IPS DF 4.7 (cell line): ENCODE measurements around the gene CDK5RAP1.

ENCODE experiments used
- DNase-seq: peaks from one replicate; pipeline ENCODE4 v3.0.0-alpha.2; 2013; ENCODE audit warnings: low spot score; ENCODE audit errors: extremely low read depth

Gene CDK5RAP1

DNA sequence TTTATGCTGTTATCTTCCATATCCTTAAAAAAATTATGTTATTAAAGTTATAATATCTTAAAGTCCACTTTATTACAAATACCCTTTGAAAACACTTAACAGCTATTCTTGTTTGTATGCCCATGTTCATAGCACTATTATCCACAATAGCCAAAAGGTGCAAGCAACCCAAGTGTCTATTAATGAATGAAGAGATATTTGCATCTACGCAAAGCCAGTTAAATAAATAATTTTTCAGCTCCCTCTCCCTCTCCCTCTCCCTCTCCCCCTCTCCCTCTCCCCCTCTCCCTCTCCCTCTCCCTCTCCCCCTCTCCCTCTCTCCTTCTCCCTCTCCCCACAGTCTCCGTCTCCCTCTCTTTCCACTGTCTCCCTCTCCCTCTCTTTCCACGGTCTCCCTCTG, 13.1 kb downstream of the CDK5RAP1 start:
- DNase-seq: no peak

DNA sequence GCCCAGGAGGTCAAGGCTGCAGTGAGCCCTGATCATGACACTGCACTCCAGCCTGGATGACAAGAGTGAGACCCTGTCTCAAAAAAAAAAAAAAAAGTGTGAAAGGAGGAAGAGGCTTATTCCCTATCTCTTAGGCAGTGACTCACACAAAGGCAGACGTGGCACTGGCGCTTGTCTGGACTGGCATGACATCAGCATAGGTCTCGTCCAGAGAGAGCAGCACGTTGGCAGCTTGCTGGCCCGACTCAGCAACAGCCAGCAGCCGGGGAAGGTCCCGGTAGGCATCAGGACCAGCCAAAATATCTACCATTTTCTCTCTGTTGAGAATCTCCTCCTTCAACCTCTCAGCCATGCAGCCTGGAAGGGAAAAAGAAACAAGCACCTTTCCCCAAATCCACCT, 14.1 kb downstream of the CDK5RAP1 start:
- DNase-seq: no peak

DNA sequence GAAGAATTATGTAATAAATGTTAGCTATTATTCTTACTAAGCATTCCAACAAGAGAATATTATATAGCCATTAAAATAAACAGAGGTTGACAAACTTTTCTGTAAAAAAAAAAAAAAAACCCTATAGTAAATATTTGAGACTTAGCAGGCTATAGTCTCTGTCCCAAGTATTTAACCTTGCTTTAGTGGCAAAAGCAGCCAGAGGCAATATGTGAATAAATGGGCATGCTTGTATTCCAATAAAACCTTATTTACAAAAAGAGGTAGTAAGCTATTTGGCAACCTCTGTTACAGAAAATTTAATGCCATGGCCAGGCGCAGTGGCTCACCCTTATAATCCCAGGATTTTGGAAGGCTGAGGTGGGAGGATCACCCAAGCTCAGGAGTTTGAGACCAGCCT, 14.6 kb downstream of the CDK5RAP1 start:
- no peak for DNase-seq

DNA sequence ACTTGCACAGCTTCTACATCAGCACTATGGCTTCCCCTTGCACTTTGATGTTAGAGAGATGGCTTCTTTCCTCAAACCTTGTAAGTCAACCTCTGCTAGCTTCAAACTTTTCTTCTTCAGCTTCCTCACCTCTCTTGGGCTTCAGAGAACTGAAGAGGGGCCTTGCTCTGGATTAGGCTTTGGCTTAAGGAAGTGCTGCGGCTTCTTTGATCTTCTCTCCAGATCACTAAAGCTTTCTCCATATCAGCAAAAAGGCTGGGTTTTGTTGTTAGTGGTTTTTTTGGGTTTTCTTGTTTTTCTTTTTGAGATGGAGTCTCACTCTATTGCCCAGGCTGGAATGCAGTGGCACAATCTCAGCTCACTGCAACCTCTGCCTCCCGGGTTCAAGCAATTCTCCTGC, 24.0 kb downstream of the CDK5RAP1 start:
- DNase-seq: no peak

DNA sequence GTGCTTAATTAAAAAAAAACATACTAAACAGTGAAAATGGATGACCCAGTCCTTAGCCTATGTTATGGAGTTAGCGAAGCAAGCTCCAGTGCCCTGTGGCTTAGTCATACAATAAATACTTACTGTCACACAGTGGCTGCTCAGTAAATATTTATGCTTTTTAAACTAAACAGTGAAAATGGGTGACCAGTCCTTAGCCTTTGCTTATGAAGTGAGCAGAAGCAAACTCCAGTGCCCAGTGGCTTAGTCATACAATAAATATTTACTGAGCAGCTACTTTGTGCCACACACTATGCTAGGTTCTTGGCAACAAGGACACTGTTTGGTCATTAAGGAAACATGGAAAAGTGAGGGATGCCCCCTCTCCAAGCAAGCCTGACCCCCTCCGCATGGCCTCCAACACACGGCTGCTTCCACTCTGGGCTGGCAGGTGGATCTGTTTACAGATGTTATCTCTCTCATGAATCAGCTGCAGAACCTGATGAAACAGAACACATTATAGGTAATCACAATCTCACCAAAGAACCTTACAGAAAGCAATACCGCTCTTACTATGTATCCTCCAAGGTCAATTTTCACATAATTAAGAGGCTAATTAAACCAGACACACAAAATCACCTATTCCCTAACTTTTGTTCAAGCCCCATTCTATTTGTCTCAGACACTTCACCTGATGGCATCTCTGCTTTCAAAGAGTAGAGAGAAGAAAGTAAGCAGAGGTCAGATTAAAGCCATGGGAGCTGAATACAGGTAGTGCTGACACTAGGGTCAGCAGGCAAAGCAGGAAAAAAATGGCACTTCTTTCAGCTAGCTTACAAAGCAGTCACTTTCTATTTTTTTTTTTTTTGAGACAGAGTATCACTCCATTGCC, 27.3 kb downstream of the CDK5RAP1 start:
- no peak for DNase-seq

DNA sequence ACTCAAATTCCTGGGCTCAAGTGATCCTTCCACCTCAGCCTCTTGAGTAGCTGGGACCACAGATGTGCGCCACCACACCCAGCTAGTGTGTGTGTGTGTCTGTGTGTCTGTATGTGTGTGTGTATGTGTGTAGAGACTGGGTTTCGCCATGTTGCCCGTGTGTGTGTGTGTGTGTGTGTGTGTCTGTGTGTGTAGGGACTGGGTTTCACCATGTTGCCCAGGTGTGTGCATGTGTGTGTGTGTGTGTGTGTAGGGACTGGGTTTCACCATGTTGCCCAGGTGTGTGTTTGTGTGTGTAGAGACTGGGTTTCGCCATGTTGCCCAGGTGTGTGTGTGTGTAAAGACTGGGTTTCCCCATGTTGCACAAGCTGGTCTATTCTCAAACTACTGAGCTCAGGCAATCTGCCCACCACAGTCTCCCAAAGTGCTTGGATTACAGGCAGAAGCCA, 28.3 kb downstream of the CDK5RAP1 start:
- no peak for DNase-seq

DNA sequence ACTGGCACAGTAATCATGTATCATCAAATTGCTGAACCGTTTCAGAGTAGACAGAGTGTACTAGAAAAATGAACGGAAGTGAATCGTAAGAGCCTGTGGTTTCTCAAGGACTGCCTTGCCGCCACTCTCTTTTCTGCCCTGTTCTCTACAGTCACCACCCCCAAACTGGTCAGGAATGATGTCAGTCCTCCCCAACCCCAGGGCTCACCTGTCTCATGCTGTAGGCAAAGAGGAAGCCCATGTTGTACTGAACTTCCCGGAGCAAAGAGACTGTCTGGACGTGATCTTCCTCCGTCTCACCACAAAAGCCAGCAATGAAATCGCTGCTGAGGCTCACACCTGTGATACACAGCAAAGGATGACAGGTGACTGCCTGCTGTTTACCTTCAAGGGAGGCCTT, 31.0 kb downstream of the CDK5RAP1 start:
- no peak for DNase-seq

DNA sequence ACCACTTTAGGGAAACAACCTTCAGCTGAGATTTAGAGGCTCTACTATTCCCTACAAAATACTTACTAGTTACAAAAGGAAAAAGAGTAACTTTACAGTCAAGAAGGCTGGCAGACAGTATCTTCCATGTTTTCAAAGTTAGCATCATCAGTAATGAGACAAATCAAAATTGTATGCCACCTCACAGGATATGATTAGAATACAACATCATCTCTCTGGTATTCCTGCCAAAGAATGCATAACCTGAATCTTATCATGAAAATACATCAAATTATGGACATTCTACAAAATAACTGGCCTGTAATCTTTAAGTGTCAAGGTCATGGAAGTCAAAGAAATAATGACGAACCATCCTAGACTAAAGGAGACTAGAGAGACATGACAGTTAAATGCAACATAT, 38.4 kb downstream of the CDK5RAP1 start:
- DNase-seq: no peak

DNA sequence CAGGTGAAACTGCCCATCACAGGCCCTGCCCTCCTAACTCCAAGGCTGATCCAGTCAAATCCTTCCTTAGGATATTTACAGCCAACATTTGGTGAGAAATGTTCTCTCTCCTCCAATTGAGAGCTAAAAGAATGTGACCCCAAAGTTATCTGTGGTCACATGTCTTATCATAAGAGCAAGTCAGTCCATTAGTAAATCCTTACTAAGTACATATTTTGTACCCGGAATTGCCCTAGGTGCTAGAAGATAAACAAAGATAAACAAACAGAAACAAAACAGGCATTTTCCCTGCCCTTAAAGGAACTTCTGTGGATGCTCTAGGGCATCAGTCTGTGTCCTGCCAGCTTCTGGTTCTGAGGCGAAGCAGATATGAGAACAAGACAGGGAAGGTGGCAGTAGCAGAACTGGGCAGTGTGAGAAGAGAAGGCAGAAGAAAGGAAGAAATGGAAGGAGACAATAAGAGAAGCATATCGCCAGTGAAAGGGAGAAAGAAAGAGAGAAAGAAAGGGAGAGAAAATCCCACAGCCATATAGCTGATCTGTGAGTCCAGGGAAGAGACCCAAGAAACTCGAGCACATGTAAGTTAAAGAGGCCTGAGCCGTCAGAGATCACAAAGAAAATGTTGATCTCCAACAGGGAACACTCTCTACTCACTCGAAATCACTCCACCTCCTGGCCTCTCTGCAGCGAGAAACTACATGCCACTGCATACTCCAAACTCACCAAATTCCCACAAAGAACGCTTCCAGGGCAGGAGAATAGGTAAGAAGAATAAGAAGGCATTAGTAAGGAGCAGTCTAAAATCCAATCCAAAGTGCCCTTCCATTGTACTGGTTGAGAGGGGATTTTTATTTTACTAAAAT, 41.7 kb downstream of the CDK5RAP1 start:
- no peak for DNase-seq

DNA sequence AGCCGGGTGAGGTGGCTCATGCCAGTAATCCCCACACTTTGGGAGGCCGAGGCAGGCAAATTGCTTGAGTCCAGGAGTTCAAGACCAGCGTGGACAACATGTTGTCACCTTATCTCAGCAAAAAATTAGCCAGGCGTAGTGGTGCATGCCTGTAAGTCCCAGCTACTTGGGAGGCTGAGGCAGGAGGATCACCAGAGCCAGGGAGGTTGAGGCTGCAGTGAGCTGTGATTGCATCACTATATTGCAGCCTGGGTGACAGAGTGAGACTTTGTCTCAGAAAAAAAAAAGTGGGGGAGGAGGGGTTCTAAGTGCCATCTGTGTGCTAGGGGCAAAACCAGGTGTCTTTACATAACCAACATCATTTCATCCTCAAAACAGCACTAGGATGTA, 48.3 kb downstream of the CDK5RAP1 start:
- no peak for DNase-seq

DNA sequence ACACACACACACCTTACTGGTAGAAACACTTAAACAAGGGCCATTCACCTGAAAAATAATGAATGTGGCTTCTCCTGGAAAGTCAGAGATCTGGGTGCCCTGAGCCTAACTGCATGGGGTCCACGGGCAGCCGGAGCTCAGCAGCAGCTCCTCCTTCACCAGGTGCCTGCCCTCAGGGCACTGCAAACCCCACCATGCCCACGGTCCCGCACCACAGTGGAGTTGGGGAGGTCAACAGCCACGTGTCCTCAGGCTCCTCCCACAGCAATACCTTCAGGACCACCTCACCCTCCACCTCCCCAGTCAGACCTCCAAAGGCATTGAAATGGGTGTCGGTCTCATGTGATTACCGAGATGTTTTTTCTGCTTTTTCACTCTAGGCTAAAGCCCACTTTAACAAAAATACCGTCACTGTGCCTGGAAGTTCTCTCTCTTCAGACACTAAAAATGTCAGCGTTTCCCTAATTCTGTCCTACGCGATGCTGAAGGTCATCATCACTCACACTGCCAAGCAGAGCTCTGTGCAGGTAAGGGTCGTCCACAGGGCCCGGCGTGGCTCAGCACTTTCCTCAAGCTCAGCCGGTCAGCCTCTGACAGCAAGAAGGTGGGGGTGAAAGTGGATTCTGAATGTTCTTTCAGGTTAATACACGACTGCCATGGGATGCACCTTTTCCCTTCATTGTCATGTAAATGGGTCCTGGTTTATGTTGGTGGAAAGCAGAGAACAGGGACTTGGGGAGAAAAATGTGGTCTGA, 48.9 kb downstream of the CDK5RAP1 start:
- DNase-seq: no peak

DNA sequence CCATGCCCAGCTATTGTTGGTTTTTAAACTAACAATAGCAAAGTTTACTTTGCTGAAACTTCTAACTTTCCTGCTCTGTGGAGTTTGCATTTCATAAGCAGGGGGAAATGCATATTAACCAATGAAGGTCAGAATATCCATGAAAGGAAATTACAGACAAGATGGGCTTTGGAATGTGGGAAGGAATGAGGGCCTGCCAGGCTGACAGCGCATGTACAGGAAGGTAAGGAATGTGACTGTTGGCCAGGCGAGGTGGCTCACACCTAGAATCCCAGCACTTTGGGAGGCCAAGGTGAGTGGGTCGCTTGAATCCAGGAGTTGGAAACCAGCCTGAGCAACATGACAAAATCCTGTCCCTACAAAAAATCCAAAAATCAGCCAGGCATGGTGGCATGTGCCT, 49.6 kb downstream of the CDK5RAP1 start:
- DNase-seq: no peak

DNA sequence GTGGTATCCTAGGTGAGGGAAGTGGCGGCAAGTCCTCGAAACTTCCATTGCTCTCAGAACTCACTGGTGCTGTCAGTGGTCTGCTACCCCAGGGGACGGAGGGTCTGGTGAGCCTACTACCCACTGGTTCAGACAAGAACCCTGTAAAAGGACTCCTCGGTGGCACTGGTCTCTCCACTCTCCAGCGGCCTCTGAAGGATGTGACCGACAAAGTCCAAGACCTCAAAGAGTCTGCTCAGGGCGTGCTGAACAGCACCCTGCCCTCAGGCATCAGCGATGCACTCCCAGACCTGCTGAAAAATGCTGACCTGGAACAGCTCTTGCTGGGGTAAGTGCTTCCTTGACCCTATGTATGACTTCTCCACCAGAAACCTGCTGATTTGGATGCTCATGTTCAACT, 51.8 kb downstream of the CDK5RAP1 start:
- no peak for DNase-seq

DNA sequence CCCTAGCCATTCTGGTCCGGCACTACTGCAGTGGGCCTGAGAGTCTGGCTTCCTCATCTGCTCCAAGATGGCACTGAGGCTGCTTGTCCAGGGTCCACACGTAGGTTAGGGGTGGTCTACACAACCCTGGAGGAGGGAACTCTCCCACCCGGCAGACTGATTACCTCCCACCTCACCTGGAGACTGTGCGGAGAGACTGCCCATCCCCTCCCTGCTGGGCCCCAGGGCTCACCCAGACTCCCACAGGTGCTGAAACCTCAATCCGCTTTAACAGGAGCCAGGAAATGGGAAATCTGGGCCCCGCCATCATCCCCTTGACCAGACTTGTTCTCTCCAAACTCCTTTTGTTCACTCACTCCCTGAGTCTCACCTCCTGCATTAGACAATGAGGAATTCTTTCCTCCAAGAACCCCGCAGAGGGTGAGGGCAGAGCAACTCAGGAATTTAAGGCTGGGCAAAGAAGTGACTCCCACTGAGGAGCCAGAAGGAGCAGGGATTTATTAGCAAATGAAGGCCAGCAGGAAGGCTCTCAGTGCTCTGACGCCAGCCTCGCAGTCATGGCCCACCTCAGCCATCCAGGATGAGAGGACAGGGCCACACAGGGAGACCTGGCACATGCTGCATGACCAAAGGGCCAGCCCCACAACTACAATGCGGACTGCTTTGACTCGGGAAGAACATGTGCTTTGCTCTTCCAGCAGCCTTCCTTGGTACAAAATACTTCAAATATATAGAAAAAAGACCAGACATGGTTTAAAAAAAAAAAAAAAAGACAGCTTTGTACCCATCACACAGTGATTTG, 53.0 kb downstream of the CDK5RAP1 start:
- no peak for DNase-seq

DNA sequence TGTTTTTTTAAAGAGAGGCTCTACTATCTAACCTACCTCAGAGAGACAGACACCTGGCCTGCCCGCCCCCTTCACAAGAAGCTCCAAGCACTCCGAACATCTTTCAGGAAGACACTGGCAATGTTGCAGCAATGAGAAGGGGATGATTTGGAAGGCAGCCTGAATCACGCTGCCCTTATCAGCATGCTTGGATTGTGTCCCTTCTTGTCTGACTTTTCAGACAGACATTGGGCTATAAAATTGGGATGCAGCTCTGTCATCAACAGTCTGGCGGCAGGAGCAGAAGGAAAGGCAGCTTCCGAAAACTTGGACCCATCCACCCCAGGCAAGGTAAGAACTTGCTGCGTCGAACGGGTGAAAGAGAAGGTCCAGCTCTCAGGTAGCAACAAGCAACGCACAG, 56.0 kb downstream of the CDK5RAP1 start:
- no peak for DNase-seq

DNA sequence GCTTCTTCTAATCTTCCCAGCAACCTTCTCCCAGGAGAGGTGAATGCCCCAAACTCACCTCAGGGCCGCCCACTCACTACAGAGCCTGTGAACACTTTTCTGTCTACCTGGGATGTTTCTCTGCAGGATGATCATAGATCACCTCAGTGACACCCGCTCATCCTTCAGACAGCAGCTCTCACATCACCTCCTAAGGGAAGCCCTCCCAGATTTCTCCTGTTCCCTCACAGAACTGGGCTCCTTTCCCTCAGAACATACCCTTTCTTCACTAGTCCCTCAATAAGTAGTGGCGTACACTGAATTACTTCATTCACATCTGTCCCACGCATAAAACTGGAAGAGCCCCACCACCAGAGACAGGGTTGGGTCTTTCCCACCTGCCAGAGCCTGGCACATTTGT, 57.8 kb downstream of the CDK5RAP1 start:
- DNase-seq: no peak

DNA sequence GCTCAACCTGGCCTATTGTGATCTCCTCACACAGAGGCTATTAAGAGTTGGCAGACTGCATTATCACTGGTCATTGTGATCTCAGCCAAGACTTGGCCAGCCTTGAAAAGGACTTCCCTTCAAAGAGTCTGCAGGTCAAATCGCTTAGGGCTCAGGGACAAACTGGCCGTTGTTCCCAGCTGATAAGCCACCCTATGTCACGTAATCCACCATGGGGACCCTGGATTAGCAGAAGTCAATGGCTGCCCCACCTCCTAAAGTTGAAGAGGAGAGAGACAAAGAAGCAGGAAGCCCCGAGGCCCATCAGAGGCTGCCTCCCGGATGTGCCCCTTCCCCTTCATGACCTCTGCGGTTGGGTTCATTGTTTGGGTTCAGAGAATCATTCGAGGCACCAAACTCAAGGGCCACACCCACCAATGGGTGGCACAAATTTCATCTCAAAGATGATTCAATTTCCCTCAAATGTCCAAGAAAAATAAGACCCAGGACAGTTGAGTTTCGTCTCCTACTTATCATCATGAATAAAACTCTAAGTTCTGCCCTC, 61.7 kb downstream of the CDK5RAP1 start:
- no peak for DNase-seq

DNA sequence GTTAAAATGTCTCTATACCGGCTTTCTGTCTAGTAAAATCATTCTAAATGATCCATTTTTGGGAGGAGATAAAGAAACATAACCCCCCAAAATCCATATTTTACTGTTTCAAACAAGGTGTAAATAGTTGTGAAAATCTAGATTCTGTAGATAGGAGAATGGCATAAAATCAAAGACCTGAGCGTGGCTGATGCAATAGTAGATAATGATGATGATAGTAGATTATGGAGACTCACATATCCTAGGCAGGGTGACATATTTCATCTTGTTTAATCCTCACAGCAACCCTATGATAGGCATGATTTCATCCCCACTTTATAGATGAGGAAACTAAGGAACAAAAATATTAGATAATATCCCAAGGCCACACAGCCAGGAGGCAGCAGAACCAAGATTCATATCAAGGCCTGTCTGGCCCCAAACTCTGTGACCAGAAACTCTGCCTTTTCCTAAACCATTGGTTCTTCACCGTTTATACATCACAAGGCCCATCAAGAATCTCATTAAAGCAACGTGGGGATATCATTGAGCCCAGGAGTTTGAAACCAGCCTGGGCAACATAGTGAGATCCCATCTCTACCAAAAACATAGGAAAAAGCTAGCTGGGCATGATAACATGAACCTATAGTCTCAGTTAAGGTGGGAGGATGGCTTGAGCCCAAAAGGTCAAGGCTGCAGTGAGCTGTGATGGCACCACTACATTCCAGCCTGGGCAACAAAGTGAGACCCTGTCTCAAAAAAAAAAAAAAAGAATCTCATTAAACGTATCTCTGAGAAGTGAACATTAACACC, 62.7 kb downstream of the CDK5RAP1 start:
- DNase-seq: no peak

DNA sequence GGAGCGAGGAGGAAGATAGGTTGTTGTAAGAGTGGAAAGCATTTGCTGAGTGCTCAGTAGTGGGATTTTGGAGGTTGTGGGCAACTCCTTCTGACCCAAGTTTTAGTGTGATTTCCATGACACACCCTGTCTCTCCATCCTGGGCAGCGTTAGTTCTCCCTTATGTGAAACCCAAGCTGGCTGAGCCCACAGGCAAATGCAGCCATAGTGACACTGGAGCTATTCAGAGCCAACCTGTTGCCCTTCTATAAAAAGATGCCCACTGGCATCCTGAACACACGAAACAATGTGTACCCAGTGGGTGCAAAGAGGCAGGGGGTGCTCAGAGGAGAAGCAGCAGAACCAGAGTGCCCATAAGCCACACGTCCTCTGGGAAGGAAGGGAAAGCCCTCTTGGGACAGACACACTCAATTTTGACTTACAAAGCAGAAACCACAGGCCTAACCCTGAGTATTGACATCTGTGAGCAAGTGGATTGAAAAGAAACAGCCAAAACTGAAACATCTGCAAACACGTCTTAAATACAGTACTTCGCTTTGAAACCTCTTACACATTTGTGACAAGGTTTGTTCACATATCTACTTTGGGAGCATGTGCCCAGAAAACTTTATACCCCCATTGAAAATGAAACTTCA, 63.7 kb downstream of the CDK5RAP1 start:
- no peak for DNase-seq
